ENCODE data around the gene RPL13A.

RPL13A gene

DNA sequence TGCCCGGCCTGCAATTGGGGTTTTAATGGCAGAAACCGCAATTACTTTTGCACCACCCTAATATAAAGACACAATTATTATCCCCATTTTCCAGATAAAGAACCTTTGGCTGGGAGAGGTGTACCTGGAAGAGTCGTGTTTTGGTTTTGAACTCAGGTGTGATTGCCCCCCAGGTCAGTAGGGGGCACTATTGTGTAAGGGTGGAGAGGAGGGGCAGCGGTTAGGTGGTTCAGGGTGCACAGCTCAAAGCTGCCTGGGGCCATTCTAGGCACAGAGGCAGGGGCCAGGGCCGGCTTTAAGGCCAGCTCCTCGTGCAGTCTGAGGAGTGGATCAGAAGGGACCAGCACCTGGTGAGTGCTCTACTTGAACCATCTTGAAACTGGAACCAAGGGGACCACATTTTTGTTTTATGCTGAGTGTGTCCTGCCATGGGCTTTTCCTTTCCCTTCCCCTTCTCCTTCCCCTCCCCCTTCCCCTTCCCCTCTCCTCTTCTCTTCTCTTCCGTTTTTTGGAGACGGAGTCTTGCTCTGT lies 19.2 kb downstream of the RPL13A start:
- DNase-seq (ENCODE audit: low read depth): no peak

DNA sequence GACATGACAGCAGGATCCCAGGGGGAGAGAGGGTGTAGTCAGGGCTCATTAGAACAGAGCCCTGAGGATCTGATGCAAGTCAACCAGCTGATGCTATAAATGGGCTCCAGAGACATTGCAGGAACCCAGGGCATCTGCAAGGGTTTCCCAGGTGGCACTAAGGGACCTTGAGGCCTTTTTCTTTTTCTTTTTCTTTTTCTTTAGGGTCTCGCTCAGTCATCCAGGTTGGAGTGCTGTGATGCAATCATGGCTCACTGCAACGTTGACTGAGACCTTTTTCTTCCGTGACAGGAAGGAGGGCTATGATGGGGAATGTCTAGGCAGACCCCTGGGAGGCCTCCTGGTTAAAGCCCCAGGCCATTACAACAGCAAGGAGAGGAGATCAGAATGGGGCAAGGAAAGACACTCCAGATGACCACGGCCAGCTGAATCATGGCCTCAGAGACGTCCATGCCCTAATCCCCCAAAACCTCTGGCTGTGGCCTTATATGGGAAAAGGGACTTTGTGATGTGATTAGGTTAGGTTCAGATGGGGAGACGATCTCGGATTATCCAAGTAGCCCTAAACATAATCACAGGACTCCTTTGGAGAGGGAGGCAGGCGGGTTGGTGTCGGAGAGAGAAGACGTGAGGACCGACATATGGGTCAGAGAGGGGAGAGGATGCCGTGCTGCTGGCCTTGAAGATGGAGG lies 20.5 kb downstream of the RPL13A start:
- no peak for DNase-seq (ENCODE audit: low read depth)

DNA sequence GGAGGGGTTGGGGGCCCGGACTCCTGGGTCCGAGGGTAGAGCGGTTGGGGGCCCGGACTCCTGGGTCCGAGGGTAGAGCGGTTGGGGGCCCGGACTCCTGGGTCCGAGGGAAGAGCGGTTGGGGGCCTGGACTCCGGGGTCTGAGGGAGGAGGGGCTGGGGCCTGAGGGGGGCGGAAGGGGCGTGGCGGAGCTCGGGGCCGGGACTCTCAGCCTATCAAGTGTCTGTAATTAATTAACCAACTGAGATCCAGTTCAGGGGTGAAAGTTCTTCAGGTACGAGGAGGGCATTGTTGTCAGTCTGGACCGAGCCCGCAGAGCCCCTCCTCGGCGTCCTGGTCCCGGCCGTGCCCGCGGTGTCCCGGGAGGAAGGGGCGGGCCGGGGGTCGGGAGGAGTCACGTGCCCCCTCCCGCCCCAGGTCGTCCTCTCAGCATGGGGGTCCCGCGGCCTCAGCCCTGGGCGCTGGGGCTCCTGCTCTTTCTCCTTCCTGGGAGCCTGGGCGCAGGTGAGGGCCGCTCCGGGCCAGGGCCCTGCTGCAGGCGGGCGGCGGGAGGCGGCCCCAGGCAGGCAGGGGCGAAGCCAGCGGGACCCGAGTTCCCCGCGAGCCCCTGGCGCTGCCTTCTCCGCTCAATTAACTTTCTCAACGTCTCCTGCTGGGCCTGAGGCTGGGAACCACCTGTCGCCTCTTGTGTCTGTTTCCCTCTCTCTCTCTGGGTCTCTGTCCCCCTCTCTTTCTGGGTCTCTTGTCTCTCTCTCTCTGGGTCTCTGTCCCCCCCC lies 25.8 kb downstream of the RPL13A start:
- DNase-seq (ENCODE audit: low read depth): no peak

DNA sequence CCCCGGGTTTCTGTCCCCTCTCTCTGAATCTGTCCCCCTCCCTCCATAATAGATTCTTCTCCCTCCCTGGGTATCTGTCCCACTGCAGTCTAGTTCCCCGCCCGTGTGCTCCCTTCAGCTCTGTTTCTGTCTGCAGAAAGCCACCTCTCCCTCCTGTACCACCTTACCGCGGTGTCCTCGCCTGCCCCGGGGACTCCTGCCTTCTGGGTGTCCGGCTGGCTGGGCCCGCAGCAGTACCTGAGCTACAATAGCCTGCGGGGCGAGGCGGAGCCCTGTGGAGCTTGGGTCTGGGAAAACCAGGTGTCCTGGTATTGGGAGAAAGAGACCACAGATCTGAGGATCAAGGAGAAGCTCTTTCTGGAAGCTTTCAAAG lies 26.3 kb downstream of the RPL13A start:
- DNase-seq (ENCODE audit: low read depth): no peak

DNA sequence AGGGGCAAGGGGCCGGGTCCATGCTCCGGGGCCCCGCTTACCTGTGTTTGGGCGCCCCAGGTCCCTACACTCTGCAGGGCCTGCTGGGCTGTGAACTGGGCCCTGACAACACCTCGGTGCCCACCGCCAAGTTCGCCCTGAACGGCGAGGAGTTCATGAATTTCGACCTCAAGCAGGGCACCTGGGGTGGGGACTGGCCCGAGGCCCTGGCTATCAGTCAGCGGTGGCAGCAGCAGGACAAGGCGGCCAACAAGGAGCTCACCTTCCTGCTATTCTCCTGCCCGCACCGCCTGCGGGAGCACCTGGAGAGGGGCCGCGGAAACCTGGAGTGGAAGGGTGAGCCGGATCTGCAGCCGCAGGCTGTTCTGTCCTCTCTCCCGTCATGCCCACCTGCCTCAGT lies 26.7 kb downstream of the RPL13A start:
- no peak for DNase-seq (ENCODE audit: low read depth)

DNA sequence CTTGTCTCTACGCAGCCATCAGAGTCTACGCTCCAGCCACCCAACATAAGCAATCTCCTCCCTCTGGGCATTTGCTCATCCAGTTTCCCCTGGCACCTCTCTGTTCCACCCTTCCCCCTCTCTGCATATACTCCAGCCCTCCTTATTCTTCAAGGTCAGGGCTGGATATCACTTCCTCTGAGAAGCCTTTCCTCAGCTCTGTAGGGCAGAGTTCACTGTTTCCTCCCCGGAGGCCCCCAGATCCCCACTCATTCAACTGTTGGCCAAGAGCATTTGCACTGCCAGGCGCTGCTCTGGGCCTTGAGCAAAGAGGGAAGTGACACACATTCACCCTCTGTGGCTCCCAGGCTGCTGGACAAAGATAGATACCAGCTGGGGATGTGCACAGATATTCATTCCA lies 28.4 kb downstream of the RPL13A start:
- DNase-seq (ENCODE audit: low read depth): no peak

DNA sequence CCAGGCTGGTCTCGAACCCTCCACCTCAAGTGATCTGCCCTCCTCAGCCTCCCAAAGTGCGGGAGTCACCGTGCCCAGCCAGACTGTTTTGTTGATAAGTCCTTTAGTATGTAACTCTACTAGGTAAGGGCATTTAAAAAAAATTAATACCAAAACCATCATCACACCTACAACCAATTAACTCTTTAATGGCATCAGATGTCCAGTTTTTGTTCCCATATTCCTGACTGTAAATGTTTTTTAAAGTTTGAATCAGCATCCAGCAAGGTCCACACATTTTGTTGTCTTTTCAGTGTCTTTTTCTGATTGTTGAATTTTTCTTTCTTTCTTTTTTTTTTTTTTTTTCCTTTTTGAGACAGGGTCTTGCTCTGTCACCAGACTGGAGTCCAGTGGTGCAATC lies 30.6 kb downstream of the RPL13A start:
- DNase-seq (ENCODE audit: low read depth): no peak

DNA sequence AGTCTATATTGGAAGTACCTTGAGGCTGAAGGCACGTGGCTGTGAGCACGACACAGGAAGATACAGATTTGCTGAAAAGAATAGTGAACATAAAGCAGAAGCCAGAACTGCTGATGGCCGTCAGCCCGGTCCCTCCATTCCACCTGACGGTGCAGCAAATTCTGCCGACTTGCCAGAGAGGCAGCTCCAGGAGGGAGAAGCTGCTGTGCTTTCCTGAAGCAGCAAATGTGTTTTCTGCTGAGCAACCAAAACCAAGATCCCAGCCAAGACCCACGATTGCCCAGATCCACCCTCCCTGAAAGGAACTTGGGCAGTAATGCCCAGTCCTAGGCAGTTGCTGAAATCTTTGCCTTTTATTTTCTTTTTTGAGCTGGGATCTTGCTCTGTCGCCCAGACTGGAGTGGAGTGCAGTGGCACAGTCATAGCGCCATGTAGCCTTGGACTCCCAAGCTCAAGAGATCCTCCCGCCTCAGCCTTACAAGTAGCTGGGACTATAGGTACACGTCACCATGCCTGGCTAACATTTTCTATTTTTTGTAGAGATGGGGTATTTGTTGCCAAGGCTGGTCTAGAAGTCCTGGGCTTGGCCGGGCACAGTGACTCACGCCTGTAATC lies 33.4 kb downstream of the RPL13A start:
- DNase-seq (ENCODE audit: low read depth): no peak

DNA sequence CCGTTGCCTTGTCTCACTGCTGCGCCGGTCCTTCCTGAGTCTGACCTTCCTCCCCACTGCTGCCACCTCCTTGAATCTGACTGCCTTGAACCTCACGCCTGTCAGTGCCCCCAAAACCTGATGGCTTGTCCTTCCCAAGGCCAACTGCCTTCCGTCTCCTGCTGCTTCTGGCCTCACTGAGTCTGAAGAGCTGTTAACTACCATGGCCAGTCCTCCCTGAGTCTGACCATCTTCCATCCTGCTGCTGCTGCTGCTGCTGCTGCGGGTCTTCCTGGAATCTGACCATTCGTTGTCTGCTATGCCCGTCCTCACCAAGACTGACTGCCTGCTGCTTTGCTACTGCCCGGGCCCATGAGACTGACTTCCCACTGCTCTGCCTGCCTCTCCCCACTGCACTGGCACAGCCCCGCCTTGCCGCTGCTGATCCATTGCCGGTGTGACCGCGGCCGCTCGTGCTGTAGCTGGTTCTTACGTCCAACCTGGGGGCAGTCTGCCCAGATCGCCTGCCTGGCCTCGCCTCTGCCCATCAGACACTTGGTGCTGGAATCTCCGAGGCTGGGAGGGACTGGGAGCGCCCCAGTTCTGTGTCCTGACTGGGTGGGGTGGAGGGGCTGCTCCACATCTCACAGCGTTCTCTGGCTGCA lies 37.5 kb downstream of the RPL13A start:
- DNase-seq (ENCODE audit: low read depth): no peak

DNA sequence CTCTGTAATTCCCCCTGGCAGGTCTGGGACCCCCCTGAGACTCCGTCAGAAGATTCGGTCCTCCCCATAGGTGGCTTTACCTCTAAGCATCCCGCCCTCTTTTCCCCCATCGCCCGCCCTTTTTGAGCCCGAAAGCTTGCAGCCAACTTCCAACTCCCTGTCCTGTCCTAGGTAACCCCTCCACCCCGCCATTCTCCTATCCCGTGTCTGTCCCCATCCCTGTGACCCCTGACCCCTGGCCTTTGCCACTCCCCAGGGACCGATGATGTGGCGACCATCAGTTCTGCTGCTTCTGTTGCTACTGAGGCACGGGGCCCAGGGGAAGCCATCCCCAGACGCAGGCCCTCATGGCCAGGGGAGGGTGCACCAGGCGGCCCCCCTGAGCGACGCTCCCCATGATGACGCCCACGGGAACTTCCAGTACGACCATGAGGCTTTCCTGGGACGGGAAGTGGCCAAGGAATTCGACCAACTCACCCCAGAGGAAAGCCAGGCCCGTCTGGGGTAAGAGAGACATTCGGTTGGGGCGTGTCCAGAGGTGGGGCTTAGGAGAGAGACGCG lies 40.9 kb downstream of the RPL13A start:
- DNase-seq (ENCODE audit: low read depth): no peak

DNA sequence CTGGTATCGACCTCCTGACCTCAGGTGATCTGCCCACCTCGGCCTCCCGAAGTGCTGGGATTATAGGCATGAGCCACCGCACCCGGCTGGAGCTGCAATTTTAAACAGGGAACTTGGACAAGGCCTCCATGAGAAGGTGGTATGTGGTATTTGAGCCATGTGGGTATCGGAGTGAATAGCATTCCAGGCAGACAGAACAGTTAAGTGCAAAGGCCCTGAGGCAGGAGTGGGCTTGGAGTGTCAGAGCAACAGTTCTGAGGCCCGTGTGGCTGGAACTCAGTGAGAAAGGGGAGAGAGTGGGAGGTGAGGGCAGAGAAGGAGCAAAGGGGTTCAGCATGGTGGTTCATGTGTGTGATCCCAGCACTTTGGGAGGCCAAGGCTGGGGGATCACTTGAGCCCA lies 43.3 kb downstream of the RPL13A start:
- no peak for DNase-seq (ENCODE audit: low read depth)

DNA sequence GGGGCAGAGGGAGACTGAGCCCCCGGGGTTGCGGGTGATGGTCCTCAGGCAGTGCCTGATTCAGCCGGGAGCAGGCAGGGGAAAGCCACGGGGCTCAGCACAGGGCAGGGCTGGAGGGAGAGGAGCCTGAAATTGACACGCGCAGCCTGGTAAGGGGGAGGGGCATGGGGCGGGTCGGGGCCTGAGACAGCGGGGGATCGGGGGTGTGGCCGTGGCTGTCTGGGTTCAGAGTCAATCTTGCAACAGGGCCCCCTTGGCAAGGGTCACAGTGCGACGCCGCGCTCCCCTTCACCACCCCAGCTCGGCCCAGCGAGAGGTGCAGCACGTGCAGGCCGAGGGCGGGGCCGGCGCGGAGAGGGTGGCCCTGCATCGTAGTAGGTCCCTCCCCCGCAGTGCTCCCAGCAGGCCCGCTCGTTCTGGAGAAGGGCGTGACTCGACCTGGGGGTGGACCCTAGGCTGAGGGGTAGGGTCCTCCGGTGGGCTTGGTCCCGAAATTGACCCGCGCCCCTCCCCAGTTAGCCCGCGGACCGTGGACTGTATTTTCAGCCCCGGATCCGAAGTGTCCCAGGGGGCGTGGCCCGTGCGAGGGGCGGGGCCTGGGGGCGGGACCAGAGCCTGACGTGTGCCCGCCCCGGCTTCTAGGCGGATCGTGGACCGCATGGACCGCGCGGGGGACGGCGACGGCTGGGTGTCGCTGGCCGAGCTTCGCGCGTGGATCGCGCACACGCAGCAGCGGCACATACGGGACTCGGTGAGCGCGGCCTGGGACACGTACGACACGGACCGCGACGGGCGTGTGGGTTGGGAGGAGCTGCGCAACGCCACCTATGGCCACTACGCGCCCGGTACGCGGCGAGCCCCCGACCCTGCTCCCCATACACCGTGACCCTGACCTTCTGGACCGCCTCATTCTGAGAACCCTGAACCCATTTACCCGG lies 46.4 kb downstream of the RPL13A start:
- no peak for DNase-seq (ENCODE audit: low read depth)

DNA sequence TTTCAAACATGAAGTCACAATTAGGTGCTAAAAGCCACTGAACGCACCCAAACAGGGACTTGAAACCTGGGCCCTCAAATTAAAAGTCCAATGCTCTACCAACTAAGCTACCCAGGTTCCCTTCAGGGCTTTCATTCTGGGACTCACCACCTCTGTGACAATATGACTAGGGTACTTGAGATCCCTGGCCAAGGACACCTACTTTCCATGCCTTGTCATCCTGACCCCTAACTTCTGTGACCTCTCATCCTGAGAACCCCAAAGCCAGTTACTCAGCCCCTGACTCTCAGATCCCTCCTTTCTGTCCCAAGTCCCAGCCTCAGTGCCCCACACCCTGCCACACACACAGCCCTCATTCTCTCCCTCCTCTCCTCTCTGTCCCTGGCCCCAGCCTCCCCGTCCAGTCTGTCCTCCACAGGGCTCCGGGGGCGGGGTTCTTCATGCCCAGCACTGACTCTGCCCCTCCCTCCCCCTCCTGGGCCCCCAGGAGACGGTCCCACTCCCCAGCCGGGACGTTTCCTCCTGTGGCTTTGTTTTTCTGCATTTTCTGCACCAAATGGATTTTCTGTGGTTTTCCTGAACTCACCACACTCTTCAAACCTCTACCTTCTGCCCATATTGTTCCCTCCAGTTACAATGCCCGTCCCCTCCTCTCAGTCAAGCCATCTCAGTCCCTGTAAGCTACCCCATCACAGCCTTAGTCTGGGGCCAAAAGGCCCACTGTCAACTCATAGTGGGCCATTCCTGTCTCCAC lies 47.4 kb downstream of the RPL13A start:
- no peak for DNase-seq (ENCODE audit: low read depth)

DNA sequence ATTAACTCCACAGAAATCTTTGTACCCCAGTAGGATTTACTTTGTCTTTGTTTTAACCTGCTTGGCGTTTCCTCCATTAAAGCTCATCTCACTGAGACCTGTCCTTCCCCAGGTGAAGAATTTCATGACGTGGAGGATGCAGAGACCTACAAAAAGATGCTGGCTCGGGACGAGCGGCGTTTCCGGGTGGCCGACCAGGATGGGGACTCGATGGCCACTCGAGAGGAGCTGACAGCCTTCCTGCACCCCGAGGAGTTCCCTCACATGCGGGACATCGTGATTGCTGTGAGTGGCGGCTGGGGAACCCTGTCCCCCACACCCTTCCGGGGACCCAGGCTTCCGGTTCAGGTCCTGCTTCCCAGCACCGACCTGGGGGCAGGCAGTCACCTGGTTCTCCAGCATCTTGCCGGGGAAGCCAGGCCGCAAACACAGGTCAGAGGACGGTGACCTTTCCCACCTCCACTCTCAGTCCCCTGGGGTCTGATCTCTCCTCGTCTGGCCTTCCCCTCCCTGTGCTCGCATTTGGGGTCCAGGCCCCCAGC lies 49.6 kb downstream of the RPL13A start:
- no peak for DNase-seq (ENCODE audit: low read depth)

DNA sequence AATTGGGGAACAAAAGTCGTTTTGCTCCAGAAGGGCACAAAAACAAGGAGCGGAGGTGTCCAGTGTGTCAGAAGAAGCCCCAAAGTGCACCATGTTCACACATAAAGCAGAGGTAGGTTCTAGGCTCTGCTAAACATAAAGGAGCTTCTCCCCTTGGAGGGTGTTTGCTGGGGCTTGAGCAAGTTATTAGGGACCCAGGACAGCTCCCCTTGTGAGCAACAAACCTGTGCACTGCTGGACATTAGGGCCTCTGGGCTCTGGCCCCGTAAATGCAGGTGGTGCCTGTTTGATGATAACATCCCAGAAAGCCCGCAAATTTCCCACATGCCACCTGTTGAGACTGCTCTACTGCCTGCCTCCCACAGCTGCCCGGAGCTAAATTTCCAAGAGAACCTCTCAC lies 51.2 kb downstream of the RPL13A start:
- no peak for DNase-seq (ENCODE audit: low read depth)

DNA sequence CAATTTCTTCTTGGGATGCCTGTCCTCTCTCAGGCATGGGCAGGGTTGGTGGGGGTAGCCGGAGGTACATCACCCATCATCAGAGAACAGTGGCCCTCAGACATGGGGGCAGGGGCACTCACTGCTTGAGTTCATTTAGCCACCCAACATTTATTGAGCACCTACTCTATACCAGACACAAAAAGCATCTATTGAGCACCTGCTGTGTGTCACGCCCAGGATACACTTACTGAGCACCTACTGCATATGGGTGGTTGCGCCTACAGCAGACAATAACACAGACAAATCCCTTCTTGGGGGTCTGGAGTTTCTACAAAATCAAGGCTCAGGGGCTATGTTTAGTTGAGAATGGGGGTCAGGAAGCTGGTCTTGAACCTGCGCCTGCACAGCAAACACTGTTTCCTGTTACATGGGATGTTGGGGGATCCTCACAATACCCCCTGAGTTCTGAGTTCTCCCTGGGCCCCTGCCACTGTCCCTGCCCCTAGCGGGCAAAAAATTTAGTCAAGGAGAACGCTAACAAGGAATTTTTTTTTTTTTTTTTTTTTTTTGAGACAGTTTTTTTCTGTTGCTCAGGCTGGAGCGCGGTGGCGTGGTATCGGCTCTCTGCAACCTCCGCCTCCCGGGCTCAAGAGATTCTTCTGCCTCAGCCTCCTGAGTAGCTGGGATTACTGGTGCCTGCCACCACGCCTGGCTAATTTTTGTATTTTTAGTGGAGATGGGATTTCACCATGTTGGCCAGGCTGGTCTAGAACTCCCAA lies 52.0 kb downstream of the RPL13A start:
- no peak for DNase-seq (ENCODE audit: low read depth)

Data from non-pigmented ciliary epithelial cell (primary cell).